ENCODE results near the gene WDR75.

WDR75 gene

DNA sequence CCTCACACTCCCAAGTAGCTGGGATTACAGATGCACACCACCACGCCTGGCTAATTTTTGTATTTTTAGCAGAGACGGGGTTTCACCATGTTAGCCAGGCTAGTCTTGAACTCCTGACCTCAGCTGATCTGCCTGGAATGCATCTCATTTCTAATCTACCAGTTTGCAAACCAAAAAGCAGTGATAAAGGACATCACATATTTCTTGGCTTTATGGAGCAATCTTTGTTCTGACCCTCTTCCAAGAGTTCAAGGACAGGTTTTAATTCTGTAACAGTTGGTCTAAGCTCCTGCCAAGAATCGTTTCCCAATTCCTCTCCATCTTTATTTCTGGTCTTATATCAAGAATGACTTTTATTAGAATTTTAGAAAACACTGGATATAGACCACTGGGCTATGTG, 71.6 kb downstream of the WDR75 start:
- no peak for TF ChIP-seq SIN3A (IDR thresholded peaks at IDR 0.05; ENCODE audit: borderline replicate concordance, insufficient read depth, low read length)
- no peak for TF ChIP-seq POLR2AphosphoS5 (IDR thresholded peaks at IDR 0.05; ENCODE audit: low read depth, low read length)
- no peak for TF ChIP-seq TAF1 (IDR thresholded peaks at IDR 0.05; ENCODE audit: borderline replicate concordance, insufficient read depth, low read length)
- no peak for TF ChIP-seq FOXP2 (optimal IDR thresholded peaks at IDR 0.05; ENCODE audit: borderline replicate concordance, extremely low read depth, extremely low read length, insufficient read depth)
- TF ChIP-seq, protein P1, sequence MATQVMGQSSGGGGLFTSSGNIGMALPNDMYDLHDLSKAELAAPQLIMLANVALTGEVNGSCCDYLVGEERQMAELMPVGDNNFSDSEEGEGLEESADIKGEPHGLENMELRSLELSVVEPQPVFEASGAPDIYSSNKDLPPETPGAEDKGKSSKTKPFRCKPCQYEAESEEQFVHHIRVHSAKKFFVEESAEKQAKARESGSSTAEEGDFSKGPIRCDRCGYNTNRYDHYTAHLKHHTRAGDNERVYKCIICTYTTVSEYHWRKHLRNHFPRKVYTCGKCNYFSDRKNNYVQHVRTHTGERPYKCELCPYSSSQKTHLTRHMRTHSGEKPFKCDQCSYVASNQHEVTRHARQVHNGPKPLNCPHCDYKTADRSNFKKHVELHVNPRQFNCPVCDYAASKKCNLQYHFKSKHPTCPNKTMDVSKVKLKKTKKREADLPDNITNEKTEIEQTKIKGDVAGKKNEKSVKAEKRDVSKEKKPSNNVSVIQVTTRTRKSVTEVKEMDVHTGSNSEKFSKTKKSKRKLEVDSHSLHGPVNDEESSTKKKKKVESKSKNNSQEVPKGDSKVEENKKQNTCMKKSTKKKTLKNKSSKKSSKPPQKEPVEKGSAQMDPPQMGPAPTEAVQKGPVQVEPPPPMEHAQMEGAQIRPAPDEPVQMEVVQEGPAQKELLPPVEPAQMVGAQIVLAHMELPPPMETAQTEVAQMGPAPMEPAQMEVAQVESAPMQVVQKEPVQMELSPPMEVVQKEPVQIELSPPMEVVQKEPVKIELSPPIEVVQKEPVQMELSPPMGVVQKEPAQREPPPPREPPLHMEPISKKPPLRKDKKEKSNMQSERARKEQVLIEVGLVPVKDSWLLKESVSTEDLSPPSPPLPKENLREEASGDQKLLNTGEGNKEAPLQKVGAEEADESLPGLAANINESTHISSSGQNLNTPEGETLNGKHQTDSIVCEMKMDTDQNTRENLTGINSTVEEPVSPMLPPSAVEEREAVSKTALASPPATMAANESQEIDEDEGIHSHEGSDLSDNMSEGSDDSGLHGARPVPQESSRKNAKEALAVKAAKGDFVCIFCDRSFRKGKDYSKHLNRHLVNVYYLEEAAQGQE (IDR thresholded peaks at IDR 0.05; ENCODE audit: insufficient read depth in 1 of 2, low read depth in 2 of 2, low read length in 2 of 2): no peak

DNA sequence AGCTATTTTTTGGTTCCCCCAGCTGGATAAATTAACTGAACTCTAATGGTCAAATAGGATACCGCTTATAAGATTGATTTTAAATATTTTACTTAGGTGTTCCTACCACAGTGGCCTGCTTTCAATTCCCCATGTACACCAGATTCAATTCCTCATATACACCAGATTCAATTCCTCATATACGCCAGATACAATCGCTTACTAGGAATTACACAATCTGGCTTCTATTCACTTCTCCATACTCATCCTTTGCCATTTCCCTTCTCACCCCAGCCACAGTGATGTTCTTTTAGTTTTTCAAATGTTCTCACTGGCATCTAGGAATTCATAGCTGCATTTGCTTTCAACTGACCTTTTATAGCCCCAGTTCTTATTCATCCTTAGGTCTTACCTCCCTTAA, 72.8 kb downstream of the WDR75 start:
- TF ChIP-seq SIN3A (IDR thresholded peaks at IDR 0.05; ENCODE audit: borderline replicate concordance, insufficient read depth, low read length) (no peak), FOXP2 (optimal IDR thresholded peaks at IDR 0.05; ENCODE audit: borderline replicate concordance, extremely low read depth, extremely low read length, insufficient read depth) (no peak), TAF1 (IDR thresholded peaks at IDR 0.05; ENCODE audit: borderline replicate concordance, insufficient read depth, low read length) (no peak), POLR2AphosphoS5 (IDR thresholded peaks at IDR 0.05; ENCODE audit: low read depth, low read length) (no peak)
- TF ChIP-seq, protein P1 (IDR thresholded peaks at IDR 0.05; ENCODE audit: insufficient read depth in 1 of 2, low read depth in 2 of 2, low read length in 2 of 2): no peak

DNA sequence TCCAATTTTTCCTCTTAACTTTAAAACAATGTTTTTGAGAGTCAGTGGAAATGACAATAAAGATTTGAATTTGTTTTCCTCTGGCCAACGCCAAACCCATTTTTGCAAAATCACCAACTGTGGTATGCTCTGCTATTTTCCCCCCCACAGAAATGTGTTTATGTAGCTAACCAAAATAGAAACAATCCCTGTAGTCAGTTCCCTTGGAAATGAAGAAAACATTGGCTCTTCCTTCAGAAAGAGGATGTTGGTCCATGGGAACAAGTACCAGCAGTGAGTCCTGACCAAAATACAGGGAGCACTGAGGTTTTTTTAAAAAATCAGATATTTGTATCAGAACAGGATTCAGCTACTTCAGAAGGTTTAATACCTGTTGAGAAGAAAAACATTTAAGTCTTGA, 74.0 kb downstream of the WDR75 start:
- TF ChIP-seq SIN3A (IDR thresholded peaks at IDR 0.05; ENCODE audit: borderline replicate concordance, insufficient read depth, low read length): no peak
- TF ChIP-seq, protein P1 (IDR thresholded peaks at IDR 0.05; ENCODE audit: insufficient read depth in 1 of 2, low read depth in 2 of 2, low read length in 2 of 2): no peak
- TF ChIP-seq FOXP2 (optimal IDR thresholded peaks at IDR 0.05; ENCODE audit: borderline replicate concordance, extremely low read depth, extremely low read length, insufficient read depth): no peak
- TF ChIP-seq POLR2AphosphoS5 (IDR thresholded peaks at IDR 0.05; ENCODE audit: low read depth, low read length): no peak
- no peak for TF ChIP-seq TAF1 (IDR thresholded peaks at IDR 0.05; ENCODE audit: borderline replicate concordance, insufficient read depth, low read length)

DNA sequence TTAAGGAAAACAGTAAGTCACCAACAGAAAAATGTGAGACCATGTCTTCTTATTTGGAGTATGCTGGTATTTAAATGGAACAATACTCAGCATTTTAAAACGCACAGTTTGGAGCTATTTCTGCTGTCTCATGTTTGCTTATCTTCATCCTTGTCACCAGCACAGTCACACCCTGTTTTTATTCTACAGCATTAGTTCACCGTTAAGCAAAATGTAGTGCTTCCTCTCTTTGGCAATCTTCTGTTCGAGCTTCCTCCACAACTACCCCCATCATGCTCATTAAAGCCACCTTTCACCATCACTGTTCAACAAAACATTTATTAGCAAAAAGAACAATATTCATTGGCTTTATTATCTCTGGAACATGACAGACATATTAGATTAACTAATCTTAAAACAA, 75.3 kb downstream of the WDR75 start:
- TF ChIP-seq FOXP2 (optimal IDR thresholded peaks at IDR 0.05; ENCODE audit: borderline replicate concordance, extremely low read depth, extremely low read length, insufficient read depth) (no peak), SIN3A (IDR thresholded peaks at IDR 0.05; ENCODE audit: borderline replicate concordance, insufficient read depth, low read length) (no peak), TAF1 (IDR thresholded peaks at IDR 0.05; ENCODE audit: borderline replicate concordance, insufficient read depth, low read length) (no peak)

GRCh38 chr2:189517847-189518535, 76.7 kb downstream of the WDR75 start:
- TF ChIP-seq SIN3A (IDR thresholded peaks at IDR 0.05; ENCODE audit: borderline replicate concordance, insufficient read depth, low read length) (no peak), FOXP2 (optimal IDR thresholded peaks at IDR 0.05; ENCODE audit: borderline replicate concordance, extremely low read depth, extremely low read length, insufficient read depth) (no peak), POLR2AphosphoS5 (IDR thresholded peaks at IDR 0.05; ENCODE audit: low read depth, low read length) (no peak)
- TF ChIP-seq, protein P1 (IDR thresholded peaks at IDR 0.05; ENCODE audit: insufficient read depth in 1 of 2, low read depth in 2 of 2, low read length in 2 of 2): no peak
